HT-29 (cell line): ENCODE data around the gene RBBP6. TPM values are rescaled to one million over a fixed set of nuclear protein-coding genes. Genes with fewer than 3 reads are reported as not detected.

ENCODE experiments used
- total RNA-seq: library from RNA; depleted of rRNA; stranded (reverse); fragments of >200 nt; shearing (Covaris generic); gene quantifications from 2 replicates; pipeline ENCODE4 v1.2.3, GENCODE V29; 2014; rRNA removed

Gene RBBP6
- total RNA-seq, 1 experiment from 2014 or later = 16.4 TPM

Other genes starting within 250 kb of the RBBP6 start
- gene TNRC6A, start 190.1 kb downstream of the RBBP6 start, total RNA-seq = 11.6 and 14.8 TPM in 2 replicates